Measurements from ENCODE around the gene STARD8.

DNA sequence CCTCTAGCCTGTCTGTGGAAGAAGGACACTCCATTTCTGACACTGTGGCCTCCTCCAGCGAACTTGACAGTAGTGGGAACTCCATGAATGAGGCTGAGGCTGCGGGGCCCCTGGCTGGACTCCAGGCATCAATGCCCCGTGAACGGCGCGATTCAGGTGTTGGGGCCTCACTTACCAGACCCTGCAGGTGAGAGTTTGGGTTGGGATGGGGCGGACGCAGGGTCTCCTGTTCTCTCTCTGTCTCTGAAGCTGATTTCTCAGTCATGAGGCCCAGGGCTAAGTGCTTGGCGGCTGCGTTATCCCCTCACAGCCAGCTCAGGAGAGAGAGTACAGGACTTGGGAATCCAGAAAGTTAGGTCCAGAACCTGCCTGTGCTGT, 71.0 kb downstream of the STARD8 start:
- TF ChIP-seq EZH2phosphoT487 (IDR thresholded peaks at IDR 0.05; ENCODE audit: borderline replicate concordance, low read length), result no peak
- TF ChIP-seq, protein P1, sequence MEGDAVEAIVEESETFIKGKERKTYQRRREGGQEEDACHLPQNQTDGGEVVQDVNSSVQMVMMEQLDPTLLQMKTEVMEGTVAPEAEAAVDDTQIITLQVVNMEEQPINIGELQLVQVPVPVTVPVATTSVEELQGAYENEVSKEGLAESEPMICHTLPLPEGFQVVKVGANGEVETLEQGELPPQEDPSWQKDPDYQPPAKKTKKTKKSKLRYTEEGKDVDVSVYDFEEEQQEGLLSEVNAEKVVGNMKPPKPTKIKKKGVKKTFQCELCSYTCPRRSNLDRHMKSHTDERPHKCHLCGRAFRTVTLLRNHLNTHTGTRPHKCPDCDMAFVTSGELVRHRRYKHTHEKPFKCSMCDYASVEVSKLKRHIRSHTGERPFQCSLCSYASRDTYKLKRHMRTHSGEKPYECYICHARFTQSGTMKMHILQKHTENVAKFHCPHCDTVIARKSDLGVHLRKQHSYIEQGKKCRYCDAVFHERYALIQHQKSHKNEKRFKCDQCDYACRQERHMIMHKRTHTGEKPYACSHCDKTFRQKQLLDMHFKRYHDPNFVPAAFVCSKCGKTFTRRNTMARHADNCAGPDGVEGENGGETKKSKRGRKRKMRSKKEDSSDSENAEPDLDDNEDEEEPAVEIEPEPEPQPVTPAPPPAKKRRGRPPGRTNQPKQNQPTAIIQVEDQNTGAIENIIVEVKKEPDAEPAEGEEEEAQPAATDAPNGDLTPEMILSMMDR (conservative IDR thresholded peaks at IDR 0.05; ENCODE audit: low read depth, low read length), result no peak

All from PC-3 (cell line).